PC-3 (cell line): Measurements from ENCODE around the gene EBP.
A peak's percentile ranks its signal among the peaks of the same experiment; 100 is the strongest.

Experiments used
- CTCF ChIP-seq: fragments of 300-600 bp; sonication (generic); conservative IDR thresholded peaks from 2 replicates; pipeline ENCODE4 v1.5.1; 2017; ENCODE audit warnings: antibody characterized with exemption, low read depth, mild to moderate bottlenecking, low read length
- EZH2 ChIP-seq: fragments of 300-600 bp; sonication (generic); IDR thresholded peaks from one replicate; pipeline ENCODE4 v1.6.1; 2017; ENCODE audit warnings: antibody characterized with exemption, mild to moderate bottlenecking, low read length; ENCODE audit not compliant: unreplicated experiment

GRCh38 chrX:48474127-48474526 lies 47.5 kb upstream of the EBP start:
- TF ChIP-seq CTCF (peak; percentile 62), EZH2 (no peak)
